SIG-M5 (cell line): ENCODE measurements around the gene MTHFR.

Experiments used
- DNase-seq: peaks from one replicate; lab custom pipeline; 2025; lab: John Stamatoyannopoulos, UW

The MTHFR gene

DNA sequence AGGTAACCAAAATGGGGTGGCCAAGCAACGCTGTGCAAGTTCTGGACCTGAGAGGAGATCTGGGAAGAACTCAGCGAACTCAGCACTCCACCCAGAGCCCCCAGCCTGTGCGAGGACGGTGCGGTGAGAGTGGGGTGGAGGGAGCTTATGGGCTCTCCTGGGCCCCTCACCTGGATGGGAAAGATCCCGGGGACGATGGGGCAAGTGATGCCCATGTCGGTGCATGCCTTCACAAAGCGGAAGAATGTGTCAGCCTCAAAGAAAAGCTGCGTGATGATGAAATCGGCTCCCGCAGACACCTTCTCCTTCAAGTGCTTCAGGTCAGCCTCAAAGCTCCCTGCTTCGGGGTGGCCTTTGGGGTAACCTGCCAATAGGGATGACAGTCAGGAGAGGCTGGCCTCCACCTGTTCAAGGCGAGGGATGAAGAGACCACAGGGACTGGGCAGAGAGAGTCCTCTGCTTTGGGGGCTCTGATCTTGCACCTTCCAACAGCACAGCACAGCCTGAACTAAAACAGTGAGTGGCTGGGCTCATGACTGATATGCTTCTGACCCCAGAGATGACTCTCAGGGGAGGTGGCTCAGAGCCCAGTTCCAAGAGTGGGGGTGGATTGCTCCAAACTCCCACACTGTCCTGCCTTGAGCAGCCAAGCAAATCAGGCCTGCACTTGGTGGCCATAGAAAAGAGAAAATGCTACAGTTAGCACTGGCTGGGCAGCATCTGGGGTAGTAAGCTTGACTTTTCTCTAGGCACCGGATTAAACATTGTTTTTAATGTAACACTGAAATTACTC is 9.5 kb downstream of the MTHFR start:
- DNase-seq, result no peak

DNA sequence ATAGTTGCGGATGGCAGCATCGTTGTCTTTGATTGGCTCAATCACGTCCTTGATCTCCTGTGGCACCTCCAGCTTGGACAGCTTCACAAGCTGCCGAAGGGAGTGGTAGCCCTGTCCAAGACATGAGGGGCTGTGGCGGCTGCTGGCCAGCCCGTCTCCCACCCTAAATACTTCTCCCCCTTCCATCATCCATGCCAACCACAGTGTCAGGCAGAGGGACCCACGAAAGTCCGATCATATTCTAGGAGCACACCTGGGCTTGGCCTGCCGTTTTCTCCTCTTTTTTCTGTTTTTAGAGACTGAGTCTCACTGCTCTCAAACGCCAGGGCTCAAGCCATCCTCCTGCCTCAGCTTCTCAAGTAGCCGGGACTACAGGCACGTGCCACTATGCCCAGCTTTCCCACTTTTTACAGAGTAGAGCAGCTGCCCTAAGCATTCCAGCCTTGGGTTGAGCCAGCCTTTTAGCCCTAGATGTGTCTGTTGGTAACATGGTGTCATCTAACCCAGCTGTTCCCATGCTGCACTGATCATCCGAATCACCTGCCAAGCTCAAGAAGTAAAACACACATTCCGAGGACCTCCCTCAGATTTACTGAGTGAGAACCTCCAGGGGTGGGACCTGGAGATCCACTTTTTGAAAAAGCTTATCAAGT is 10.4 kb downstream of the MTHFR start:
- no peak for DNase-seq

DNA sequence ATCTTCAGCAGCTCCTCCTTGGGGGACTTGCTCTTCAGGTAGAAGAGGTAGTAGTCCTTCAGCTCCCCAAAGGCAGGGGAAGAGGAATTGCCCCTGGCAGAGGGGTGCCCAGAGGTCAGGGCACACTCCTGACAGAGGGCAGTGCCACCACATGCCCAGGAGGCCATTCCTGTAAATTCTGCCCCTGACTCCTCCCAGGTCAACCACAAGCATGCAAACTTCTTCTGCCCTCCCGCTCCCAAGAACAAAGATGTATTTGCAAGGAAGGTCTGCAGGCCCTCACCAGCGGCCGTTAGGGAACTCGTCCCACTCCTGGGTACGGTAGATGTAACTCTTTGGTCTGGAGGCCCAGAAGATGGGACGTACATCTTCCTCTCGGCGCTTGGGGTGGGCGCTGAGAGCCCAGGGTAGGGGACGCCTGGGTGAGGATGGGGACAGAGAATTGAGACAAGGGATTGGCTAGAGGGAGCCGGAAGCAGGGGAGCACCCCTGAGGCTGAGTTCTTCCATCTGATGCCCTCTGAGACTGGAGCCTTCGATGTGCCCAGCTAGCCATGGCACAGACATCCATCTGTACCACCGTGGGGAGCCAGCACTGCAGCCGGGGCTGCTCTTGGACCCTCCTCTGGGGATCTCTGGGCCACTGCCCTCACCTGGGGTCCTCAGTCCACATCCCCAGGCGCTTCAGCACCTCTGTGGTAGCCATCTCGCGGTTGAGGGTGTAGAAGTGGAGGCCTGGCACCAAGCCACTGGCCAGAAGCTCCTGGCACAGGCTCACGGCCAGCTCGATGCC is 11.1 kb downstream of the MTHFR start:
- DNase-seq, result no peak

- DNase-seq, result no peak
Measured at GRCh38 chr1:11793819-11794218, 11.9 kb downstream of the MTHFR start.

DNA sequence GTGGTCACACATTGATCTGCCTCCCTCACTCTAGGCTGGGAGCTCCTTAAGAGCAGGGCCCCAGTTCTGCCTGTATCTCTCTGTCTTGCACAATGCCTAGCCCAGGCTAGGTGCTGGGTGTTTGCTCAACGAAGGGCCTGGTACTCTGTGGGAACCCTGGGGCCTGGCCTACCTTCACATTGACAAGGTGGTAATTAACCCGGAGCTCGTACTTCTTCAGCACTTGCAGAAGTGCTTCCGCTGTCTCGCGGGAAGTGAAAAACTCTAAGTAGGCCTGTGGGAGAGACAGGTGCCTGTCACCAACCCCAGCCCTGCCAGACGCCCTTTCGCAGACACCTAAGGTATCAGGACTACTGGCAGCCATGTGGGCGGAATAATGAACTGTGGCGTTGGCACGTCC is 13.7 kb downstream of the MTHFR start:
- DNase-seq, result no peak

DNA sequence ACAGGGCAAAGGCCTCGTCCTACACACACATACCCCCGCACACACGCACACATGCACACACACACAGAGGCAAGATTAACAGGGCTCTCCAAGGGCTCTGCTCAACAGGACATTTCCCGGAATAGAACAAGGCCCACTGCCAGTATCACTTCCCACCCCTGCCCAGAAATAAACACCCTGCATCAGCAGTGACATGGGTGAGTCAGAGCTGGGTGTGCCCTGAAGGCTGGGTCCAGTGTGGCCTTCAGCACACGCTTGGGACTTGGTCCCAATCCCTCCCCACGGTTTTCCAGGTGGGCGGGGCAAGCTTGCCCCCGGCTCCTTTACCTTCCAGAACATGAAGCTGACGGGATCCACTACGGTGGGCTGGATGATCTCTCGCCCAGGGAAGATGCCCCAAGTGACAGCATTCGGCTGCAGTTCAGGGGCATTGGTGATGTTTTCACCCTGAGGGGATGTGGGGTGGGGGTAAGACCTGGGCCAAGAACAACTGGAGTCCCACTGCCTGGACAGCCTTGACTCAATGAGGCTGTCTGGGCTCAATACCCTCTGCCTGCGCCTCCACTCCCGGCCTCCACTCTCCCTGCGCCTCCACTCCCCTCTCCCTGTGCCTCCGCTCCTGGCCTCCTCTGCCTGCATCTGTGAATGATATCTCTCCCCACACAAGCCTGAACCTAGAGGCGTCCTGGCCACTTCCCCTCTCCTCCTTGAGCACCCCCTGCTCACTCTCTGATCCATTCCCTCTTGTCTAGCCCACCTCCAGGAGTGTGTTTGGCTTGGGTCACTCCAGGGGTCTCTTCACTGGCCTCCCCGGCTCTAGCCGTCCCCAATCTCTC is 14.7 kb downstream of the MTHFR start:
- DNase-seq, result no peak

- DNase-seq, result no peak
Measured at GRCh38 chr1:11790101-11790879, 15.5 kb downstream of the MTHFR start.

DNA sequence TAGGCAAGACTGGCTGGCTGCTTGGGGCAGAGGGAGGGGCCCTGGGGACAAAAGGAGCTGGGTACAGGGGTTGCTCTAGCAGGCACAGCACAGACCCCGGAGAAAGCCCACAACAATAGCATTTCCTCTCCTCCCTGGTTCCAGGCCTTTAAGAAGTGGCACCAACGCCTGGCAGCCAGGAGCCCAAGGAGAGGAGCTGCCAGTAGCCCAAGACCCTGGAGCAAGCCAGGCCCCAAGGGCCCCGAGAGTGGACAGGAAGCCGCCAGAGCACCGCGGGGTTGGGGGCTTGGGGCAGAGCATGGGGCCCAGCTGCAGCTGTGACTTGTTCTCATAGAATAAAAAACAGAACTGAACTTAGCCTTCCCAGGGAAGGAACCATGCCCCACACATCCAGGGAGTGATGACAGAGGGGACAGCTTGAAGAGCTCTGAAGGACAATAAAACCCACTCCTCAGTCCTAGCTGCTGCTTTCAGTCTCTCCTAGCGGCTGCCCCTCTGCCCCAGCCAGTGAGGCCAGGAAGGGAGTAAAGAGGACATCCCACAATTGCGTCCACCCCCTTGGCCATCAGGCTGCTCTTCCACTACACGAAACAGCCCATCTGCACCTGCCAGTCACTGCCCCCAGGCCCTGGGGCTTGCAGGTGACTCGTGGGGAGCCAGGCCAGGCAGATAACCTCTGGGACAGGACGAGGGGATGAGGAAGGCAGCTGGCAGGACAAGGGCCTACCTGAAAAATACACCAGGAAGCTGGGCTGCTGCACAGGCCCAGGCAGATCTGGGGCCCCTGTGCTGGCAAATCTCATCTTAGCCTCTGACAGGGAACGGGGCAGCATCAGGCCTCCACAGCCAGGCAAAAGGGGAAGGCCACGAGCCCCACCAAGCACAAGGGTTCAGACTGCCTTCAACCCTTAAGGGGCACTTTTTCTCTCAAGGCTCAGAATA is 16.4 kb downstream of the MTHFR start:
- DNase-seq, result no peak

DNA sequence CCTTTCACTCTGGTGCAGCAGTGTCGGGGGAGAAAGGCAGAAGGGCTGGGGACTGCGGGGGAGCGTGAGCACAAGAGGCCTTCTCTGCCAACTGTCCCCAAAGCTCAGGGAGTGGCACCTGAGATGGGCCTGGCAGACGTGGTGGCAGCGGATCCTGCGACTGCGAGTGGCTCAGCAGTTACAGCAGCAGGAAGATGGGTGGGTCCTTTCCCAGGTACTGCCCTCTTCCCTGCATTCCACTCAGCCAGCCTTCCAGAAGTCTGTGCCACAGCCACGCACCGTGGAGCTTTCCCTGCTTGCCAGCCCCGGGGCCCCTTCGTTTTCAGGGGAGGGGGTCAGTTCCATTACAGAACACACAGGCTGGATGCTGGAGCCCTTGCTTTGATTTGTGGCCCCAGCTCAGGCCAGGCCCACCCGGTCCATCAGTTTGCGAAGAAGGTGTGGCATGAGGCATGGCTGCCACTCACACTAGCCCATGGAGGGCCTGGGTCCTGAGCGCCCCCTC is 17.2 kb downstream of the MTHFR start:
- no peak for DNase-seq

DNA sequence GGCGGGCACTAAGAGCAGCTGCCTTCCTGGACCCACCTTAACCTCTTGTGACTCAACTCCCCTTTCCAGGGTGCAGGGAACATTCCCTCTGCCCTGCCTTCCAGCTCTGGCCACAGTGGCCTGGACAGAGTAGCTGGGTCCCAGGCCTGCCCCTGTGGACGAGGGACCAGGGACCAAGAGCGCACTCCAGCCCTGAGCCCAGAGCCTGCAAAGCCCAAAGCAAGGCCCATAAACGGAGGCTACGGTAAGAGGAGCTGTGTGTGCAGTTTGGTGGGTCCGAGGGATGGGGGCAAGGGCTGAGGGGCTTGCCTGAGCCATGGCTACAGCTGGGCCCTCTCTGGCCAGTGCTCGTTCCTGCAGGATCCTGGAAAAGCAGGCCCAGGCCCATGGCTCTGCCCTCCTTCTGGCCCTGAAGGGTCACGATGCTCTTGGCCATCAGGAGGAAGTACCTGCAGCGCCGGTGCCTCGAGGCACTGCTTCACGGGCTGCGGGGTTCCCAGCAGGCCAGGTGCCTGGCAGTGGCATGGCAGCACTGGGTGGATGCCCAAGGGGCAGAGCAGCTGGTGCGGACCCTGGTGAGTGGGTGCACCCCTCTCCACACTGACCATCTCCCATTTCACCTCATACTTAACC is 17.8 kb downstream of the MTHFR start:
- DNase-seq, result no peak

GRCh38 chr1:11787251-11787803 is 18.4 kb downstream of the MTHFR start:
- no peak for DNase-seq

GRCh38 chr1:11786168-11786567 is 19.6 kb downstream of the MTHFR start:
- no peak for DNase-seq

GRCh38 chr1:11784993-11785769 is 20.6 kb downstream of the MTHFR start:
- no peak for DNase-seq

- DNase-seq, result no peak
Measured at GRCh38 chr1:11784256-11784992, 21.3 kb downstream of the MTHFR start.

GRCh38 chr1:11783556-11783955 is 22.2 kb downstream of the MTHFR start:
- no peak for DNase-seq

GRCh38 chr1:11782127-11782708 is 23.5 kb downstream of the MTHFR start:
- DNase-seq, result no peak

DNA sequence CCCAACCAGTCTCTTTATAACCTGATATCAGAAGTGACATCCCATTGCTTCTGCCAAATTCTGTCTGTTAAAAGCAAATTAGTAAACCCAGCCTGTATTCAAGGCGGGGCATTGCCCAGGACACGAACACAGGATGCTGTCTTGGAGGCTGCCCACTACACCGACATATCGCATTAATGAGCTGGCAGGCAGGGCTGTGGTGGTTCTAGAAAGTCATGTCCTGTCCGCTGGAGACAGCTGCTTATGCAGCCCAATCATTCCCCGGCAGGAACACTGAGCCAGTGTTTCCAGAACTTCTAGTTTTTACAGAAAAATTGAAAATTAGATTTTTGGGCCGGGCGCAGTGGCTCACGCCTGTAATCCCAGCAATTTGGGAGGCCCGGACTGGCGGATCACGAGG is 24.5 kb downstream of the MTHFR start:
- DNase-seq, result no peak
